Liver (tissue), 9 donors: ENCODE measurements around the gene TEX14. TPM values are rescaled to one million over a fixed set of nuclear protein-coding genes. Genes with fewer than 3 reads are reported as not detected.

Source experiments
- DNase-seq: peaks from one replicate; pipeline ENCODE4 v3.0.0-alpha.2; 2017; ENCODE audit warnings: low spot score
- H3K27ac ChIP-seq, 2 donors: one replicate each; pipeline ENCODE4 v1.7.0; 2013; ENCODE audit warnings: inconsistent platforms in 2 of 2, low read length in 2 of 2, control low read depth in 1 of 2, low read depth in 1 of 2, mild to moderate bottlenecking in 1 of 2
- H3K27me3 ChIP-seq, 4 donors: one replicate each; pipeline versions ENCODE4 v1.6.1 to v1.7.0; 2013; ENCODE audit warnings: low read length in 3 of 4, inconsistent platforms in 1 of 4, mild to moderate bottlenecking in 1 of 4, moderate library complexity in 1 of 4; ENCODE audit not compliant: control insufficient read depth in 4 of 4, insufficient read depth in 4 of 4
- H3K36me3 ChIP-seq, 4 donors: one replicate each; pipeline versions ENCODE4 v1.6.1 to v1.7.0; 2013; ENCODE audit warnings: low read length in 3 of 4, mild to moderate bottlenecking in 3 of 4, low read depth in 1 of 4, moderate library complexity in 1 of 4; ENCODE audit not compliant: control insufficient read depth in 4 of 4, insufficient read depth in 3 of 4
- H3K4me1 ChIP-seq, 4 donors: one replicate each; pipeline versions ENCODE4 v1.6.1 to v1.7.0; 2013; ENCODE audit warnings: low read length in 3 of 4, mild to moderate bottlenecking in 3 of 4, moderate library complexity in 1 of 4; ENCODE audit not compliant: control insufficient read depth in 4 of 4, insufficient read depth in 4 of 4
- H3K4me3 ChIP-seq, 3 donors: one replicate each; pipeline versions ENCODE4 v1.6.1 to v1.7.0; 2013; ENCODE audit warnings: low read length in 3 of 3, control low read depth in 1 of 3, low read depth in 1 of 3, mild to moderate bottlenecking in 1 of 3
- H3K9ac ChIP-seq, 2 donors: one replicate each; pipeline ENCODE4 v1.7.0; 2013; ENCODE audit warnings: low read length in 2 of 2, mild to moderate bottlenecking in 2 of 2, moderate library complexity in 2 of 2, control low read depth in 1 of 2, low read depth in 1 of 2
- H3K9me3 ChIP-seq, 4 donors: one replicate each; pipeline versions ENCODE4 v1.6.1 to v1.7.0; 2013; ENCODE audit warnings: low read length in 3 of 4; ENCODE audit not compliant: control insufficient read depth in 4 of 4
- EGR1 ChIP-seq, 2 donors: IDR thresholded peaks; 2 replicates each; pipeline ENCODE4 v1.6.1; 2016 to 2018; ENCODE audit warnings: antibody characterized with exemption in 2 of 2, low read depth in 2 of 2
- FOXA2 ChIP-seq: IDR thresholded peaks from 2 replicates; pipeline ENCODE4 v1.6.1; 2016; ENCODE audit warnings: antibody characterized with exemption
- GABPA ChIP-seq, 2 donors: IDR thresholded peaks in 1 of 2; conservative IDR thresholded peaks in 1 of 2; 2 replicates each; pipeline ENCODE4 v1.6.1; 2016; ENCODE audit warnings: antibody characterized with exemption in 2 of 2, mild to moderate bottlenecking in 1 of 2, moderate library complexity in 1 of 2
- HNF4A ChIP-seq, 2 donors: conservative IDR thresholded peaks; 2 replicates each; pipeline ENCODE4 v1.6.1; 2016; ENCODE audit warnings: antibody characterized with exemption in 2 of 2, mild to moderate bottlenecking in 2 of 2
- HNF4G ChIP-seq: IDR thresholded peaks from 2 replicates; pipeline ENCODE4 v1.6.1; 2016; ENCODE audit warnings: antibody characterized with exemption
- JUND ChIP-seq, 2 donors: IDR thresholded peaks; 2 replicates each; pipeline ENCODE4 v1.6.1; 2016; ENCODE audit warnings: antibody characterized with exemption in 2 of 2
- RAD21 ChIP-seq, 2 donors: IDR thresholded peaks; 2 replicates each; pipeline ENCODE4 v1.6.1; 2016; ENCODE audit warnings: antibody characterized with exemption in 2 of 2, mild to moderate bottlenecking in 2 of 2
- RXRA ChIP-seq, 2 donors: IDR thresholded peaks; 2 replicates each; pipeline ENCODE4 v1.6.1; 2017 to 2018; ENCODE audit warnings: antibody characterized with exemption in 2 of 2, mild to moderate bottlenecking in 1 of 2
- SP1 ChIP-seq: IDR thresholded peaks from 2 replicates; pipeline ENCODE4 v1.6.1; 2018; ENCODE audit warnings: antibody characterized with exemption, mild to moderate bottlenecking
- TAF1 ChIP-seq: conservative IDR thresholded peaks from 2 replicates; pipeline ENCODE4 v1.6.1; 2016; ENCODE audit warnings: antibody characterized with exemption, mild to moderate bottlenecking
- YY1 ChIP-seq: IDR thresholded peaks from 2 replicates; pipeline ENCODE4 v1.6.1; 2016; ENCODE audit warnings: antibody characterized with exemption, mild to moderate bottlenecking
- WGBS: extraction: QIAGEN DNeasy Blood & Tissue Kit; methylation state at CpG from one replicate; pipeline ENCODE4 v1.1.7; 2013; 5-methylcytosine and 5-hydroxymethylcytosine counted together
- polyA plus RNA-seq, 2 donors: library from polyadenylated mRNA; stranded (reverse) in 1 of 2; unstranded in 1 of 2; fragments of 200-250 nt in 1 of 2; fragments of >200 nt in 1 of 2; fragmentation: Nextera tagmentation in 1 of 2; extraction: Ambion mirVana in 1 of 2; gene quantifications; one replicate each; pipeline versions ENCODE4 v1.2.1 to v1.2.3, GENCODE V29; 2013 to 2015
- total RNA-seq, 2 donors: library from RNA; depleted of rRNA; stranded (reverse); fragments of >200 nt; gene quantifications; one replicate each; pipeline ENCODE4 v1.2.3, GENCODE V29; 2014
- TF ChIP-seq, protein P1 (sequence below): IDR thresholded peaks from 2 replicates; pipeline ENCODE4 v1.6.1; 2016; ENCODE audit warnings: antibody characterized with exemption, mild to moderate bottlenecking
- TF ChIP-seq, protein P2 (sequence below): IDR thresholded peaks from 2 replicates; pipeline ENCODE4 v1.6.1; 2016; ENCODE audit warnings: antibody characterized with exemption
- TF ChIP-seq, protein P3 (sequence below): IDR thresholded peaks from 2 replicates; pipeline ENCODE4 v1.6.1; 2016; ENCODE audit warnings: antibody characterized with exemption
- TF ChIP-seq, protein P4 (sequence below): fragments of 150-350 bp; IDR thresholded peaks from 2 replicates; pipeline ENCODE4 v1.5.1; 2017; ENCODE audit warnings: improper control_type of control experiment, low read depth, low read length; ENCODE audit not compliant: missing input control
- TF ChIP-seq, protein P5 (sequence below): IDR thresholded peaks from 2 replicates; pipeline ENCODE4 v1.6.1; 2016; ENCODE audit warnings: antibody characterized with exemption
- donor health status: healthy.
- donor health status: healthy.
- donor health status: healthy.
- donor health status: healthy.
- donor health status: healthy.

TEX14 gene, protein sequence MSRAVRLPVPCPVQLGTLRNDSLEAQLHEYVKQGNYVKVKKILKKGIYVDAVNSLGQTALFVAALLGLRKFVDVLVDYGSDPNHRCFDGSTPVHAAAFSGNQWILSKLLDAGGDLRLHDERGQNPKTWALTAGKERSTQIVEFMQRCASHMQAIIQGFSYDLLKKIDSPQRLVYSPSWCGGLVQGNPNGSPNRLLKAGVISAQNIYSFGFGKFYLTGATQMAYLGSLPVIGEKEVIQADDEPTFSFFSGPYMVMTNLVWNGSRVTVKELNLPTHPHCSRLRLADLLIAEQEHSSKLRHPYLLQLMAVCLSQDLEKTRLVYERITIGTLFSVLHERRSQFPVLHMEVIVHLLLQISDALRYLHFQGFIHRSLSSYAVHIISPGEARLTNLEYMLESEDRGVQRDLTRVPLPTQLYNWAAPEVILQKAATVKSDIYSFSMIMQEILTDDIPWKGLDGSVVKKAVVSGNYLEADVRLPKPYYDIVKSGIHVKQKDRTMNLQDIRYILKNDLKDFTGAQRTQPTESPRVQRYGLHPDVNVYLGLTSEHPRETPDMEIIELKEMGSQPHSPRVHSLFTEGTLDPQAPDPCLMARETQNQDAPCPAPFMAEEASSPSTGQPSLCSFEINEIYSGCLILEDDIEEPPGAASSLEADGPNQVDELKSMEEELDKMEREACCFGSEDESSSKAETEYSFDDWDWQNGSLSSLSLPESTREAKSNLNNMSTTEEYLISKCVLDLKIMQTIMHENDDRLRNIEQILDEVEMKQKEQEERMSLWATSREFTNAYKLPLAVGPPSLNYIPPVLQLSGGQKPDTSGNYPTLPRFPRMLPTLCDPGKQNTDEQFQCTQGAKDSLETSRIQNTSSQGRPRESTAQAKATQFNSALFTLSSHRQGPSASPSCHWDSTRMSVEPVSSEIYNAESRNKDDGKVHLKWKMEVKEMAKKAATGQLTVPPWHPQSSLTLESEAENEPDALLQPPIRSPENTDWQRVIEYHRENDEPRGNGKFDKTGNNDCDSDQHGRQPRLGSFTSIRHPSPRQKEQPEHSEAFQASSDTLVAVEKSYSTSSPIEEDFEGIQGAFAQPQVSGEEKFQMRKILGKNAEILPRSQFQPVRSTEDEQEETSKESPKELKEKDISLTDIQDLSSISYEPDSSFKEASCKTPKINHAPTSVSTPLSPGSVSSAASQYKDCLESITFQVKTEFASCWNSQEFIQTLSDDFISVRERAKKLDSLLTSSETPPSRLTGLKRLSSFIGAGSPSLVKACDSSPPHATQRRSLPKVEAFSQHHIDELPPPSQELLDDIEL (N-terminal part only)
- total RNA-seq, result under 1 TPM; 0.14 to 0.17 TPM
- under 1 TPM; 0.01 to 0.13 TPM for polyA plus RNA-seq

DNA sequence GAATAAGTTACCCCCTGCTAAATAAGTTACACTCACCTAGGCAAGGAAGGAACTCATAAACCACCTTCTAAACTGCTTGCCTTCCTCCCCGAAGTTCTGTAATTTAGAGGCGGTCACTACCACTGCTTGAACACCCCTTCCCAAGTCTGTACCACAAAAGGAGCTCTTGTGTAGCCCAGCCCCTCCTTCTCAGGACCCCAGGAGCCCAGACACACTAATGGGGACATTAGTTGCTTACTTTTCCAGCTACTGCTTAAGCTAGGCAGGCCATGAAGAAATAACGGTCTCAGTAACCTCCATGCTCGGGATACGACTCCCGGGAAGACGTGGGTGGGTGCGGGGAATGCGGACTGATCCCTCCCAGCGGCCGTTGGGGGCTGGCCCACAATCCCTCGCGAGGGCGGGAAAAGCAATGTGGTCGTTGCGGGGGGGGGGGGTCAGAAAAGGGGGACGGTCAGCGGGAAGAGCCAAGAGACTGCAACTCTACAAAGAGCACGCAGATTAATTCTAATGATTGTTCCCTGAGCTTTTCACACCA is at the start of gene TEX14:
TEX14 (minus strand) TSS at position 345 of the 538 bp plus-strand sequence. CDS start 40,044 bp downstream, outside the sequence.
- Histone ChIP-seq H3K4me1 (peaks cover 4 to 17% (median 12%) of the 10 kb centered on the region in 4 donors), H3K27ac (peak within 1 kb of the TSS; percentile 75 to 86), H3K36me3 (peaks cover 0 to 2% (median 0%) of the 10 kb centered on the region in 4 donors), H3K4me3 (peak within 1 kb of the TSS; percentile 59 to 98 (median 95)), H3K27me3 (no peaks in the 10 kb centered on the region), H3K9ac (peak within 1 kb of the TSS; percentile 95 to 97), H3K9me3 (no peaks in the 10 kb centered on the region)
- 87% methylated on average over 19 of the region's 19 CpGs for WGBS
- no peak for DNase-seq
- TF ChIP-seq EGR1 (IDR thresholded peaks at IDR 0.05; ENCODE audit: low read depth in 2 of 2), result no peak
- no peak for TF ChIP-seq FOXA2
- no peak for TF ChIP-seq YY1
- TF ChIP-seq, protein P1, sequence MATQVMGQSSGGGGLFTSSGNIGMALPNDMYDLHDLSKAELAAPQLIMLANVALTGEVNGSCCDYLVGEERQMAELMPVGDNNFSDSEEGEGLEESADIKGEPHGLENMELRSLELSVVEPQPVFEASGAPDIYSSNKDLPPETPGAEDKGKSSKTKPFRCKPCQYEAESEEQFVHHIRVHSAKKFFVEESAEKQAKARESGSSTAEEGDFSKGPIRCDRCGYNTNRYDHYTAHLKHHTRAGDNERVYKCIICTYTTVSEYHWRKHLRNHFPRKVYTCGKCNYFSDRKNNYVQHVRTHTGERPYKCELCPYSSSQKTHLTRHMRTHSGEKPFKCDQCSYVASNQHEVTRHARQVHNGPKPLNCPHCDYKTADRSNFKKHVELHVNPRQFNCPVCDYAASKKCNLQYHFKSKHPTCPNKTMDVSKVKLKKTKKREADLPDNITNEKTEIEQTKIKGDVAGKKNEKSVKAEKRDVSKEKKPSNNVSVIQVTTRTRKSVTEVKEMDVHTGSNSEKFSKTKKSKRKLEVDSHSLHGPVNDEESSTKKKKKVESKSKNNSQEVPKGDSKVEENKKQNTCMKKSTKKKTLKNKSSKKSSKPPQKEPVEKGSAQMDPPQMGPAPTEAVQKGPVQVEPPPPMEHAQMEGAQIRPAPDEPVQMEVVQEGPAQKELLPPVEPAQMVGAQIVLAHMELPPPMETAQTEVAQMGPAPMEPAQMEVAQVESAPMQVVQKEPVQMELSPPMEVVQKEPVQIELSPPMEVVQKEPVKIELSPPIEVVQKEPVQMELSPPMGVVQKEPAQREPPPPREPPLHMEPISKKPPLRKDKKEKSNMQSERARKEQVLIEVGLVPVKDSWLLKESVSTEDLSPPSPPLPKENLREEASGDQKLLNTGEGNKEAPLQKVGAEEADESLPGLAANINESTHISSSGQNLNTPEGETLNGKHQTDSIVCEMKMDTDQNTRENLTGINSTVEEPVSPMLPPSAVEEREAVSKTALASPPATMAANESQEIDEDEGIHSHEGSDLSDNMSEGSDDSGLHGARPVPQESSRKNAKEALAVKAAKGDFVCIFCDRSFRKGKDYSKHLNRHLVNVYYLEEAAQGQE, result no peak
- TF ChIP-seq JUND (IDR thresholded peaks at IDR 0.05), result no peak
- no peak for TF ChIP-seq SP1
- no peak for TF ChIP-seq RAD21 (IDR thresholded peaks at IDR 0.05)
- no peak for TF ChIP-seq HNF4A (conservative IDR thresholded peaks at IDR 0.05)
- TF ChIP-seq, protein P2, sequence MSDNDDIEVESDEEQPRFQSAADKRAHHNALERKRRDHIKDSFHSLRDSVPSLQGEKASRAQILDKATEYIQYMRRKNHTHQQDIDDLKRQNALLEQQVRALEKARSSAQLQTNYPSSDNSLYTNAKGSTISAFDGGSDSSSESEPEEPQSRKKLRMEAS, result no peak
- TF ChIP-seq, protein P3, sequence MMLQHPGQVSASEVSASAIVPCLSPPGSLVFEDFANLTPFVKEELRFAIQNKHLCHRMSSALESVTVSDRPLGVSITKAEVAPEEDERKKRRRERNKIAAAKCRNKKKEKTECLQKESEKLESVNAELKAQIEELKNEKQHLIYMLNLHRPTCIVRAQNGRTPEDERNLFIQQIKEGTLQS, result no peak
- TF ChIP-seq HNF4G, result no peak
- TF ChIP-seq TAF1, result no peak
- TF ChIP-seq RXRA (IDR thresholded peaks at IDR 0.05), result no peak
- TF ChIP-seq, protein P4, sequence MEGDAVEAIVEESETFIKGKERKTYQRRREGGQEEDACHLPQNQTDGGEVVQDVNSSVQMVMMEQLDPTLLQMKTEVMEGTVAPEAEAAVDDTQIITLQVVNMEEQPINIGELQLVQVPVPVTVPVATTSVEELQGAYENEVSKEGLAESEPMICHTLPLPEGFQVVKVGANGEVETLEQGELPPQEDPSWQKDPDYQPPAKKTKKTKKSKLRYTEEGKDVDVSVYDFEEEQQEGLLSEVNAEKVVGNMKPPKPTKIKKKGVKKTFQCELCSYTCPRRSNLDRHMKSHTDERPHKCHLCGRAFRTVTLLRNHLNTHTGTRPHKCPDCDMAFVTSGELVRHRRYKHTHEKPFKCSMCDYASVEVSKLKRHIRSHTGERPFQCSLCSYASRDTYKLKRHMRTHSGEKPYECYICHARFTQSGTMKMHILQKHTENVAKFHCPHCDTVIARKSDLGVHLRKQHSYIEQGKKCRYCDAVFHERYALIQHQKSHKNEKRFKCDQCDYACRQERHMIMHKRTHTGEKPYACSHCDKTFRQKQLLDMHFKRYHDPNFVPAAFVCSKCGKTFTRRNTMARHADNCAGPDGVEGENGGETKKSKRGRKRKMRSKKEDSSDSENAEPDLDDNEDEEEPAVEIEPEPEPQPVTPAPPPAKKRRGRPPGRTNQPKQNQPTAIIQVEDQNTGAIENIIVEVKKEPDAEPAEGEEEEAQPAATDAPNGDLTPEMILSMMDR, result no peak
- TF ChIP-seq, protein P5, sequence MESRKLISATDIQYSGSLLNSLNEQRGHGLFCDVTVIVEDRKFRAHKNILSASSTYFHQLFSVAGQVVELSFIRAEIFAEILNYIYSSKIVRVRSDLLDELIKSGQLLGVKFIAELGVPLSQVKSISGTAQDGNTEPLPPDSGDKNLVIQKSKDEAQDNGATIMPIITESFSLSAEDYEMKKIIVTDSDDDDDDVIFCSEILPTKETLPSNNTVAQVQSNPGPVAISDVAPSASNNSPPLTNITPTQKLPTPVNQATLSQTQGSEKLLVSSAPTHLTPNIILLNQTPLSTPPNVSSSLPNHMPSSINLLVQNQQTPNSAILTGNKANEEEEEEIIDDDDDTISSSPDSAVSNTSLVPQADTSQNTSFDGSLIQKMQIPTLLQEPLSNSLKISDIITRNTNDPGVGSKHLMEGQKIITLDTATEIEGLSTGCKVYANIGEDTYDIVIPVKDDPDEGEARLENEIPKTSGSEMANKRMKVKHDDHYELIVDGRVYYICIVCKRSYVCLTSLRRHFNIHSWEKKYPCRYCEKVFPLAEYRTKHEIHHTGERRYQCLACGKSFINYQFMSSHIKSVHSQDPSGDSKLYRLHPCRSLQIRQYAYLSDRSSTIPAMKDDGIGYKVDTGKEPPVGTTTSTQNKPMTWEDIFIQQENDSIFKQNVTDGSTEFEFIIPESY, result no peak
- no peak for TF ChIP-seq GABPA (IDR thresholded peaks at IDR 0.05 in 1 of 2, conservative IDR thresholded peaks at IDR 0.05 in 1 of 2)
